Measurements from ENCODE around the gene SBNO2.

The SBNO2 gene

DNA sequence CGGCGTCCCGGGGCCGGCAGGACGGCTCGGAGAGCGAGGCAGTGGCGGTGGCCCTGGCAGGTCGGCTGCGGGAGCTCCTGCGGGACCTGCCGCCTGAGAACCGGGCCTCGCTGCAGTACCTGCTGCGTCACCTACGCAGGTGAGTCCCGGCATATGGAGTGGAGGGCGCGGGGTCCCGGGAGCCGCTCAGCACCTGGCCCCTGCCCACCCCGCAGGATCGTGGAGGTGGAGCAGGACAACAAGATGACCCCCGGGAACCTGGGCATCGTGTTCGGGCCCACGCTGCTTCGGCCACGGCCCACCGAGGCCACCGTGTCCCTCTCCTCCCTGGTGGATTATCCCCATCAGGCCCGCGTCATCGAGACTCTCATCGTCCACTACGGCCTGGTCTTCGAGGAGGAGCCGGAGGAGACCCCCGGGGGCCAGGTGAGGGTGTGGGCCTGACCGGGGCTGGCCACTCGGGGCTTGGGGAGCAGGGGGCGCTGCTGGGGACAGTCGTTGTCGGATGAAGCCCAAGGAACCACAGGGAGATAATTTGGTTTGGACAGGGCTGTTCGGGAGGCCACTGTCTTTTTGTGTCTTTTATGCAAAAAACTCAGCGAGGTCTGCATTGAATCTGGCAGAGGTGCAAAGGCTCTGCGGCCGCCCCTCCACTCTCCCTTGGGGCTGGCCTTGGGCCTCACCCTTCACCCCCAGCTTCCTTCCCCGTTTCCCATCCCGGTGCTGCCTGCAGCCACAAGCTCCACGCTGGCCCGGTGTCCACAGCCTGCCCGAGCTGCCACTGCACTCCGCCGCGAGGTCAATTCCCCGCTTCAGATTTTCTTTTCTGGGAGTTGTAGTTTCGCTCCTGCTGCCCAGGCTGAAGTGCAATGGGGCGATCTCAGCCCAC, 90.9 kb downstream of the SBNO2 start:
- no peak for TF ChIP-seq POLR2A (IDR thresholded peaks at IDR 0.05; ENCODE audit: low read depth, low read length)
- DNase-seq (ENCODE audit: insufficient read length, low spot score) (no peak), FAIRE-seq (no peak)

DNA sequence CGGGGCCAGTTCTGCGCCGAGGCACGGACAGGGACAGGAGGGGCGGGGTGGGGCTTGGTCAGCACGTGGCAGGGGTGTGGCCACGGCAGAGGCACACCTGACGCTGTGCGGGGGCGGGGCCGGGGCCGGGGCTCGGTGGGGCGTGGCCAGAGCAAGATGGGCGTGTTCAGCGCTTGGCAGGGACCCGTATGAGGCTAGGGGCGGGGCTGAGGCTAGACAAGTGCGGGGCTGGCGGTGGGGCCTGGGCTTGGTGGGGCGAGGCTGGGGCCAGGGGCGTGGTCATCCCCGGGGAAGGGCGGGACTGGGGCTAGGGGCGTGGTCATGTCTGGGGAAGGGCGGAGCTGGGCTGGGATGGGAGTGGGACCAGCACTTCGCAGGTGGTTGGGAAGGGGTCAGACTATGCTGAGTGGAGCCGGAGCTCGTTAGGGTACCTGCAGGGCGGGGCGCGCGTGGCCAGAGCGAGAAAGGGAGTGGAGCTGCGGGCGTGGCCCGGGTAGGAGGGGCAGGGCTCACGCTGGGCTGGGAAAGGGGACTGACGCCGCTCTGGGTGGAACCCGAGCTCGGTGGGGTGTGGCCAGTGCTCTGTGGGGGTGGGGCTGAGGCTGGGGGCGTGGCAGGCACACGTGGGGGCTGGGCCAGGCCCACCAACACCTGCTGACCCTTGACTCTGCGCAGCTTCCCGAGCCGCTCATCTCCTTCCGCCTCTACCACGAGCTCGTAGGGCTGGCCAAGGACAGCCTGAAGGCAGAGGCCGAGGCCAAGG, 91.7 kb downstream of the SBNO2 start:
- FAIRE-seq (no peak), DNase-seq (ENCODE audit: insufficient read length, low spot score) (no peak)
- no peak for TF ChIP-seq POLR2A (IDR thresholded peaks at IDR 0.05; ENCODE audit: low read depth, low read length)

DNA sequence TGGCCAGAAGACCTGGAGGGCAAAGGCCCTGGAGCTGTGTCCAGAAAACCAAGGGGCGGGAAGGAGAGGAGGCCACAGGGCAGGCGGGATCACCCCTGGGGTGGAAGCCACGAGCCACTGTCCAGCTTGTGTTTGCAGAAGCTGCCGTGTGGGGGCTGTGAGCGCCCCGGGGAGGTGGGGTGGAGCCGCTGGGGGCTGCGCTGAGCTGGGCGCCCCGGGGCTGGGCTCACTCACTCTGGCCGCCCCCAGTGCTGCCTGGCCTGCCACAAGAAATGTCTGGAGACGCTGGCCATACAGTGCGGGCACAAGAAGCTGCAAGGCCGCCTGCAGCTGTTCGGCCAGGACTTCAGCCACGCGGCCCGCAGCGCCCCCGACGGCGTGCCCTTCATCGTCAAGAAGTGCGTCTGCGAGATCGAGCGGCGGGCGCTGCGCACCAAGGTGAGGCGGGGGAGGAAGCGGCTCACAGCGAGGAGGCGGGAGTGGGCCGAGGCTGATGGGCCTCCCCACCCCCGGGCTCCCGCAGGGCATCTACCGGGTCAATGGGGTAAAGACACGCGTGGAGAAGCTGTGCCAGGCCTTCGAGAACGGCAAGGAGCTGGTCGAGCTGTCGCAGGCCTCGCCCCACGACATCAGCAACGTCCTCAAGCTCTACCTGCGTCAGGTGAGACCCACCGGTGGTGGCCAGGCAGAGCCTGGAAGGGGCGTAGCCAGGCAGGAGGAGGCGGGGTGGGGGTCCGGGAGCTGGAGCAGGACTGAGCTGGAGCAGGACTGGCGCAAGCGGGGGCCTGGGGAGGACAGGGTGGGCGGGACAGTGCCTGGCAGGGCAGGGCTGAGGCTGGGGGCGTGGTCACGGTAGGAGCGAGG, 92.5 kb downstream of the SBNO2 start:
- TF ChIP-seq POLR2A (IDR thresholded peaks at IDR 0.05; ENCODE audit: low read depth, low read length), result no peak
- no peak for FAIRE-seq
- DNase-seq (ENCODE audit: insufficient read length, low spot score), result no peak

DNA sequence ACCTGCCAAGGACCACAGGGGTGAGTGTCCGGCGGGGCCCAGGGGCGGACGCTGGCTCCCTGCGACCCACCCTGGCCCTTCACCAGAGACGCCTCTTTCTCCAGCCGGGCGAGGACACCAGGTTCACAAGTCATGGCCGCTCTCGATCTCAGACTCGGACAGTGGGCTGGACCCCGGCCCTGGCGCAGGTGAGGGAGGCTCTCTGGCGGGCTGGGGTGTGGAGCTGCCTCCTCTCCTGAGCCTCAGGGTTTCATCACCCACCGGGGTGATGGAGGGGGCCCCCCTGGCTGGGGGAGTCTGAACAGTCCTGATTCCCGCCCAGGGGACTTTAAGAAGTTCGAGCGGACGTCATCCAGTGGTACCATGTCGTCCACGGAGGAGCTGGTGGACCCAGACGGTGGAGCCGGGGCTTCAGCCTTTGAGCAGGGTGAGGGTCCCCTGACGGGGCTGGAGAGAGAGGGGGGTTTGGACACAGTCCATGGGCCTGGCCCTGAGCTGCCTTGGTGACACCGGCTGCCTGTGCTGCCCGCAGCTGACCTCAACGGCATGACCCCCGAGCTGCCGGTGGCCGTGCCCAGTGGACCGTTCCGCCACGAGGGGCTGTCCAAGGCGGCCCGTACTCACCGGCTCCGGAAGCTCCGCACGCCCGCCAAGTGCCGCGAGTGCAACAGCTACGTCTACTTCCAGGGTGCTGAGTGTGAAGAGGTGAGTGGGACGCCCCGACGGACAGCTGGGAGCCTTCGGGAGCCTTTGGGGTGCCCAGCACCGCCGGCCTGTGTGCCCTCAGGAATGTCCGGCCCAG, 93.5 kb downstream of the SBNO2 start:
- DNase-seq (ENCODE audit: insufficient read length, low spot score) (no peak), FAIRE-seq (no peak)
- TF ChIP-seq POLR2A (IDR thresholded peaks at IDR 0.05; ENCODE audit: low read depth, low read length), result no peak

DNA sequence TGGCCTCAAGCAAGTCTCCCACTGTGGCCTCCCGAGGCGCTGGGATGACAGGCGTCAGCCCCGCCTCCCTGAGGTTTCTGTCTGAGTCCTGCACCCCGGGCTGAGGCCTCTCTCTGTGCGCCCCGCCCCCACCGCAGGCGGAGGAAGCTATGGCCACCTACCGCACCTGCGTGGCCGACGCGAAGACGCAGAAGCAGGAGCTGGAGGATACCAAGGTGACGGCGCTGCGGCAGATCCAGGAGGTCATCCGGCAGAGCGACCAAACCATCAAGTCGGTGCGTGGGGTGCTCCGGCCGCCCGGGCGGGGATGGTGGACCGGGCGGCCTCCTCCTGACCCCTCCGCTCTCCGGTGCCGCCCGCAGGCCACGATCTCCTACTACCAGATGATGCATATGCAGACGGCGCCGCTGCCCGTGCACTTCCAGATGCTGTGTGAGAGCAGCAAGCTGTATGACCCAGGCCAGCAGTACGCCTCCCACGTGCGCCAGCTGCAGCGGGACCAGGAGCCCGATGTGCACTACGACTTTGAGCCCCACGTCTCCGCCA, 94.4 kb downstream of the SBNO2 start:
- no peak for TF ChIP-seq POLR2A (IDR thresholded peaks at IDR 0.05; ENCODE audit: low read depth, low read length)
- DNase-seq (ENCODE audit: insufficient read length, low spot score) (no peak), FAIRE-seq (no peak)

DNA sequence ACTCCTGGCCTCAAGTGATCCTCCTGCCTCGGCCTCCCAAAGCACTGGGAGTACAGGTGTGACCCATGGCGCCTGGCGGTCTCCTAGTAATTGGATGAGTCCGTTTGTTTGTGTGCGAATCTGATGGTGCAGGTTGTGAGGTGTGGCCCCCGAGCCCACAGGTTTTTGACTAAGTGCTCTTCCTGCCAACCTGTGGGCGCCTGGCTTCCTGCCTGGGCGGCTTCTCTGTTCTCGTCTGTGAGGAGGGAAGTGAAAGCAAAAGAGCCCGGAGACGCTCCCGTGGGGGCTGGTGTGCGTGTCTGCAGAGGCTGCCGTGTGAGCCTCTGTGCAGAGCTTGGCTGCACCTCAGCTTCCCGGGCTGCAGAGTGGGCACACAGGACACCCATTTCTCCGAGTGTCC, 97.1 kb downstream of the SBNO2 start:
- DNase-seq (ENCODE audit: insufficient read length, low spot score) (no peak), FAIRE-seq (no peak)
- no peak for TF ChIP-seq POLR2A (IDR thresholded peaks at IDR 0.05; ENCODE audit: low read depth, low read length)

DNA sequence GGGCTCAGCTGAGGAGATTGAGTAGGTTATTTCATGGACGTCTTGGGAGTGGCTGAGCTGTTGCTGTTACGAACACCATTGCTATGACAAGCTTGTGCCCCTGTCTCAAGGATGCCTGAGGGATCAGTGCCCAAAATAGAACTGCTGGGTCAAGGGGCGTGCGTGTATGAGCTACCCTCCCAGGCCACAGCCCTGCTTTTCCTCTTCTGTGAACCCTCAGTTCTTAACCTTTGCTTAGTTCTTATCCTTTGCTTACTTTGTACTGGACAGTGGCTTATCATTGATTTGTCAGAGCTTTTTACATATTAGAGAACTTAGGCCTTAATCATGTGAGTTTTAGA, 98.1 kb downstream of the SBNO2 start:
- no peak for TF ChIP-seq POLR2A (IDR thresholded peaks at IDR 0.05; ENCODE audit: low read depth, low read length)
- FAIRE-seq, result no peak
- no peak for DNase-seq (ENCODE audit: insufficient read length, low spot score)

DNA sequence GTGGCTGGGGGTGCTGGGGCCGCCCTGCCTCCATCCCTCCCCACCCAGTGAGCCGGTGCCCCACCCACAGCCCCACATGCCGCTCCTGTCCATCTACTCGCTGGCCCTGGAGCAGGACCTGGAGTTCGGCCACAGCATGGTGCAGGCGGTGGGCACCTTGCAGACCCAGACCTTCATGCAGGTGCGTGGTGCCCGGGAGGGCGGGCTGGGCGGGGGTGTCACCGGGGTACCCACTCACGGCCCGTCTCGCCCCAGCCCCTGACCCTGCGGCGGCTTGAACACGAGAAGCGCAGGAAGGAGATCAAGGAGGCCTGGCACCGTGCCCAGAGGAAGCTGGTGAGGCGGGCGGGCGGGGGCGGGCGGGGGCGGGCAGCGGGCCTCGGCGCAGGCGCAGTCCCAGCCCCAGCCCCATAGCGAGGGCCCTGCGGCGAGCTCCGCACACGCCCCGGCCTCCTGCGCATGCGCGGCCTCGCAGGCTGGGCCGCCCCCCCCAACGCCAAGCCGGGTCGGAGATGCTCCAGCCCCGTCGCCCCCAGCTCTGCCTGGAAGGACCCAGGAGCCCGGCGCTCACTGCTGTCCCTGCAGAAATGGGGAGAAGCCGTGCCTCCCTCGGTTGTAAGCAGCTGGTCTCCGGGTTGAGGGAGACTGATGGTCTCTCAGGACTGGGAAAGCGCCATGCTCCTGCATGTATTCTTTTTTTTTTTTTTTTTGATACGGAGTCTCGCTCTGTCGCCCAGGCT, 99.4 kb downstream of the SBNO2 start:
- FAIRE-seq (no peak), DNase-seq (ENCODE audit: insufficient read length, low spot score) (peak; percentile 98)
- peak; percentile 73 for TF ChIP-seq POLR2A (IDR thresholded peaks at IDR 0.05; ENCODE audit: low read depth, low read length)

DNA sequence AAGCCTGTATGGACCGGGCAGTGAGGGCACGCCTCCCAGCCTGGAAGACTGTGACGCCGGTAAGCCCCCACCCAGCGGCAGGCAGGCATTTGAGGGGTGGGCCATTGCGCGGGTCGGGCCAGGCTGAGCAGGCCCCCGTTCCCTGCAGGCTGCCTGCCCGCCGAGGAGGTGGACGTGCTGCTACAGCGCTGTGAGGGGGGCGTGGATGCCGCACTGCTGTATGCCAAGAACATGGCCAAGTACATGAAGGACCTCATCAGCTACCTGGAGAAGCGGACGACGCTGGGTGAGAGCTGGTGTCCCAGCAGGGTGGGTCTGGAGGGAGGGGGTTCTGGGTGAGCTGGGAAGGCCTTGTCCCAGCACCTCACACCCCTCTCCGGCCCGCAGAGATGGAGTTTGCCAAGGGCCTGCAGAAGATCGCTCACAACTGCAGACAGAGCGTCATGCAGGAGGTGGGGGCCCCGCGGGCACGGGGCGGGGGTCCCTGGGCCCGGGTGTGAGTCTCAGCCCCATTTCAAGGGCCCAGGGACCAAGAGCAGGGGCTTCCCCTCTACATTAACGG, 100.0 kb downstream of the SBNO2 start:
- no peak for TF ChIP-seq POLR2A (IDR thresholded peaks at IDR 0.05; ENCODE audit: low read depth, low read length)
- DNase-seq (ENCODE audit: insufficient read length, low spot score) (no peak), FAIRE-seq (no peak)

DNA sequence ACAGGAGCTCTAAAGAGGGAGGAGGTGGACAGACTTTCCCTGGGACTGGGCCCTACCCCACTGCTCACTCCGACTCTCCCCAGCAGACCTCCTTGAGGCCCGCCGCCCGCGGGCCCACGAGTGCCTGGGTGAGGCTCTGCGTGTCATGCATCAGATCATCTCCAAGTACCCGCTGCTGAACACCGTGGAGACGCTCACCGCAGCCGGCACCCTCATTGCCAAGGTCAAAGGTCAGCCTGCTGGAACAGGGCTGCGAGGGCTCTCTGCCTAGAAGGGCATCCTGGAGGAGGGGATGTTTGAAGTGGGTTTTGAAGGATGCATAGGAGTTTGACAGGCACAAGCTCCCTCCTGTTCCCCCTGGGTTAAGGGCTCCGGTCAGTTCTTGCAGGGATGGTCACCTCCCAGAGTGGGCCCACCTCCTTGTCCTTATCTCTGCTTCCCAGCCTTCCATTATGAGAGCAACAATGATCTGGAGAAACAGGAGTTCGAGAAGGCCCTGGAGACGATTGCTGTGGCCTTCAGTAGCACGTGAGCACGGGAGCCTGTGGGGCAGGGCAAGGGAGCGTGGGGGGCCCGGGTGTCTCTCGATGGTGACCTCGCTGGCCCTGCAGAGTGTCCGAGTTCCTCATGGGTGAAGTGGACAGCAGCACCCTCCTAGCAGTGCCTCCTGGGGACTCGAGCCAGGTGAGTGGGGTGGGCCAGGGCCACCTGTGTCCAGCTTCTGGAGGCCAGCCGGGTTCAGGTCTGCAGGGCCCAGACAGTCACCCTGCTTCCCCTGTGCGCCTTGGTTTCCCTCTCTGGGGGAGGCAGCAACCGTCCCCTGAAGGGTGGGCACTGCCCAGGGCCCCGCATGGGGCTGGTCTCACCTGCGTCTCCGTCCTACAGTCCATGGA, 100.8 kb downstream of the SBNO2 start:
- no peak for FAIRE-seq
- no peak for TF ChIP-seq POLR2A (IDR thresholded peaks at IDR 0.05; ENCODE audit: low read depth, low read length)
- DNase-seq (ENCODE audit: insufficient read length, low spot score), result no peak

DNA sequence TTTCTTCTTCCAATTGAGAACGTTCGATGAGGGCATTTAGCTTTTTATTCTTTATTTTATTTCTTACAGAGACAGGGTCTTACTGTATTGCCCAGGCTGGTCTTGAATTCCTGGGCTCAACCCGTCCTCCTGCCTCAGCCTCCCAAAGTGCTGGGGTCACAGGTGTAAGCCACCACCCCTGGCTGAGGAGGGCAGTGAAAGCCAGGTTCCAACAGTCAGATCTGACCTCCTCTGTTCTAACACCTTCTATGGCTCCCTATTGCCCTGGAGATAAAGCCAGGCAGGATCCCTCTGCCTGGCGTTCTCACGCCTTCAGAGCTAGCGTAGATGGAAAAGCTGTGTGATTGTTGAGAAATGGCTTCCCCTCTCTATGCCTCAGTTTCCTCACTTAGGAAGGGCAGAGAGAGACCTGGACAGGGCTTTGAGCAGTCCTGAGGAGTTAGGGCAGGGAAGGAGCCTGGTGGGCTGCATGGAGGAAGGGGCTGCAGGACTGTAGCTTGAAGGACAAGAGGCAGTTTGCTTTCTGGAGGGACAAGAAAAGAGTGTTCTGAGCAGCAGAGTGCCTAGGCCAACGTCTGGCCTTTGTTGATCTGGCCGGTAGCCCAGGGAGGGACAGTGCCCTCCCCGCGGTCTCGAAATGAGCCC, 101.6 kb downstream of the SBNO2 start:
- TF ChIP-seq POLR2A (IDR thresholded peaks at IDR 0.05; ENCODE audit: low read depth, low read length), result no peak
- DNase-seq (ENCODE audit: insufficient read length, low spot score), result no peak

More for the DNA sequence above, 101.6 kb downstream of the SBNO2 start:
- FAIRE-seq, result no peak

Measured in H54 (cell line).